Memory B cell (primary cell): ENCODE results near the gene MAP2K4.

Experiments used
- ATAC-seq: fragments of 150-1000 bp; cut with Tn5 transposase; 2 replicates; pipeline ENCODE4 v1.10.0; 2021; ENCODE audit warnings: low read depth, mild to moderate bottlenecking, moderate library complexity
- DNase-seq, 2 donors: peaks; one replicate each; pipeline ENCODE4 v3.0.0; 2022; ENCODE audit warnings: low spot score in 2 of 2
- H3K27ac Mint-ChIP-seq: one replicate; pipeline ENCODE4 v1.8.0; 2022; ENCODE audit warnings: mild to moderate bottlenecking, moderate library complexity, mixed read lengths
- H3K27me3 Mint-ChIP-seq: one replicate; pipeline ENCODE4 v1.8.0; 2022; ENCODE audit warnings: mixed read lengths
- H3K36me3 Mint-ChIP-seq: one replicate; pipeline ENCODE4 v1.8.0; 2022; ENCODE audit warnings: mild to moderate bottlenecking, mixed read lengths
- H3K4me1 Mint-ChIP-seq: one replicate; pipeline ENCODE4 v1.8.0; 2022; ENCODE audit warnings: mixed read lengths
- H3K4me3 Mint-ChIP-seq: one replicate; pipeline ENCODE4 v1.8.0; 2022; ENCODE audit warnings: mild to moderate bottlenecking, moderate library complexity, mixed read lengths
- H3K9me3 Mint-ChIP-seq: one replicate; pipeline ENCODE4 v1.8.0; 2022; ENCODE audit warnings: mixed read lengths

MAP2K4 gene

GRCh38 chr17:12085076-12085949 is 64.6 kb downstream of the MAP2K4 start:
- peaks cover 9% of the 10 kb centered on the region for H3K4me1 Mint-ChIP-seq
- H3K27me3 Mint-ChIP-seq: no peaks in the 10 kb centered on the region
- DNase-seq: no peak
- no peak for ATAC-seq
- peaks cover 45% of the 10 kb centered on the region for H3K36me3 Mint-ChIP-seq
- no peaks in the 10 kb centered on the region for H3K9me3 Mint-ChIP-seq
- no peak overlapping the region for H3K4me3 Mint-ChIP-seq
- H3K27ac Mint-ChIP-seq: peak overlapping the region; percentile 19

- H3K9me3 Mint-ChIP-seq: no peaks in the 10 kb centered on the region
- H3K4me3 Mint-ChIP-seq: no peak overlapping the region
- peaks cover 9% of the 10 kb centered on the region for H3K4me1 Mint-ChIP-seq
- peaks cover 38% of the 10 kb centered on the region for H3K36me3 Mint-ChIP-seq
- H3K27ac Mint-ChIP-seq: no peak overlapping the region
- no peaks in the 10 kb centered on the region for H3K27me3 Mint-ChIP-seq
- no peak for ATAC-seq
- DNase-seq: no peak
These were observed 67.4 kb downstream of the MAP2K4 start for GRCh38 chr17:12088035-12088434.

GRCh38 chr17:12089809-12090384 is 69.2 kb downstream of the MAP2K4 start:
- Mint-ChIP-seq H3K27ac (no peak overlapping the region), H3K36me3 (peaks cover 30% of the 10 kb centered on the region)

GRCh38 chr17:12094336-12094735 is 73.7 kb downstream of the MAP2K4 start:
- Mint-ChIP-seq H3K27me3 (no peaks in the 10 kb centered on the region), H3K36me3 (peaks cover 28% of the 10 kb centered on the region), H3K4me1 (peaks cover 10% of the 10 kb centered on the region), H3K9me3 (no peaks in the 10 kb centered on the region), H3K27ac (no peak overlapping the region), H3K4me3 (no peak overlapping the region)
- no peak for DNase-seq
- no peak for ATAC-seq

More at GRCh38 chr17:12089809-12090384, 69.2 kb downstream of the MAP2K4 start:
- no peak for DNase-seq
- Mint-ChIP-seq H3K27me3 (no peaks in the 10 kb centered on the region), H3K4me1 (peaks cover 9% of the 10 kb centered on the region), H3K4me3 (no peak overlapping the region), H3K9me3 (no peaks in the 10 kb centered on the region)
- ATAC-seq: no peak

- H3K4me3 Mint-ChIP-seq: no peak overlapping the region
- no peaks in the 10 kb centered on the region for H3K27me3 Mint-ChIP-seq
- peaks cover 28% of the 10 kb centered on the region for H3K36me3 Mint-ChIP-seq
- H3K4me1 Mint-ChIP-seq: peaks cover 10% of the 10 kb centered on the region
- DNase-seq (no peak), ATAC-seq (no peak)
- no peaks in the 10 kb centered on the region for H3K9me3 Mint-ChIP-seq
- H3K27ac Mint-ChIP-seq: no peak overlapping the region
These were observed 74.8 kb downstream of the MAP2K4 start for GRCh38 chr17:12095522-12095921.

GRCh38 chr17:12097326-12097725 is 76.6 kb downstream of the MAP2K4 start:
- no peaks in the 10 kb centered on the region for H3K27me3 Mint-ChIP-seq
- peaks cover 35% of the 10 kb centered on the region for H3K36me3 Mint-ChIP-seq
- DNase-seq (no peak), ATAC-seq (no peak)
- H3K27ac Mint-ChIP-seq: no peak overlapping the region
- H3K4me1 Mint-ChIP-seq: peaks cover 10% of the 10 kb centered on the region
- H3K9me3 Mint-ChIP-seq: no peaks in the 10 kb centered on the region
- no peak overlapping the region for H3K4me3 Mint-ChIP-seq

GRCh38 chr17:12098568-12098967 is 77.9 kb downstream of the MAP2K4 start:
- peak; percentile 99 for ATAC-seq
- H3K27me3 Mint-ChIP-seq: no peaks in the 10 kb centered on the region
- peaks cover 39% of the 10 kb centered on the region for H3K36me3 Mint-ChIP-seq
- DNase-seq: peak in 1 of 2 donors; percentile 1
- no peak overlapping the region for H3K27ac Mint-ChIP-seq
- no peak overlapping the region for H3K4me3 Mint-ChIP-seq
- no peaks in the 10 kb centered on the region for H3K9me3 Mint-ChIP-seq
- H3K4me1 Mint-ChIP-seq: peaks cover 10% of the 10 kb centered on the region

- Mint-ChIP-seq H3K9me3 (no peaks in the 10 kb centered on the region), H3K4me1 (peaks cover 10% of the 10 kb centered on the region), H3K4me3 (no peak overlapping the region), H3K36me3 (peaks cover 37% of the 10 kb centered on the region), H3K27ac (no peak overlapping the region), H3K27me3 (no peaks in the 10 kb centered on the region)
- no peak for ATAC-seq
- DNase-seq: no peak
These were observed 78.7 kb downstream of the MAP2K4 start for GRCh38 chr17:12099412-12099811.

- DNase-seq (no peak), ATAC-seq (no peak)
- Mint-ChIP-seq H3K27me3 (no peaks in the 10 kb centered on the region), H3K27ac (no peak overlapping the region), H3K9me3 (no peaks in the 10 kb centered on the region), H3K36me3 (peaks cover 32% of the 10 kb centered on the region), H3K4me3 (no peak overlapping the region), H3K4me1 (peaks cover 5% of the 10 kb centered on the region)
These were observed 84.2 kb downstream of the MAP2K4 start for GRCh38 chr17:12104831-12105230.

GRCh38 chr17:12107905-12108304 is 87.2 kb downstream of the MAP2K4 start:
- Mint-ChIP-seq H3K36me3 (peaks cover 29% of the 10 kb centered on the region), H3K4me1 (peaks cover 5% of the 10 kb centered on the region), H3K4me3 (no peak overlapping the region), H3K27ac (no peak overlapping the region), H3K27me3 (no peaks in the 10 kb centered on the region), H3K9me3 (no peaks in the 10 kb centered on the region)
- ATAC-seq (no peak), DNase-seq (no peak)

GRCh38 chr17:12110906-12111305 is 90.2 kb downstream of the MAP2K4 start:
- Mint-ChIP-seq H3K27ac (peak overlapping the region; percentile 67), H3K4me3 (no peak overlapping the region), H3K9me3 (no peaks in the 10 kb centered on the region), H3K4me1 (no peaks in the 10 kb centered on the region), H3K36me3 (peaks cover 34% of the 10 kb centered on the region), H3K27me3 (no peaks in the 10 kb centered on the region)
- no peak for DNase-seq
- no peak for ATAC-seq

GRCh38 chr17:12113156-12113555 is 92.5 kb downstream of the MAP2K4 start:
- H3K4me3 Mint-ChIP-seq: no peak overlapping the region
- H3K36me3 Mint-ChIP-seq: peaks cover 45% of the 10 kb centered on the region
- H3K27ac Mint-ChIP-seq: no peak overlapping the region
- H3K4me1 Mint-ChIP-seq: no peaks in the 10 kb centered on the region
- ATAC-seq (no peak), DNase-seq (no peak)
- no peaks in the 10 kb centered on the region for H3K27me3 Mint-ChIP-seq
- H3K9me3 Mint-ChIP-seq: no peaks in the 10 kb centered on the region

GRCh38 chr17:12114686-12115418 is 94.2 kb downstream of the MAP2K4 start:
- H3K4me3 Mint-ChIP-seq: no peak overlapping the region
- no peaks in the 10 kb centered on the region for H3K4me1 Mint-ChIP-seq
- peaks cover 51% of the 10 kb centered on the region for H3K36me3 Mint-ChIP-seq
- no peak for ATAC-seq
- no peak overlapping the region for H3K27ac Mint-ChIP-seq
- DNase-seq: no peak
- H3K27me3 Mint-ChIP-seq: no peaks in the 10 kb centered on the region
- no peaks in the 10 kb centered on the region for H3K9me3 Mint-ChIP-seq

- no peaks in the 10 kb centered on the region for H3K27me3 Mint-ChIP-seq
- no peak overlapping the region for H3K27ac Mint-ChIP-seq
- no peak overlapping the region for H3K4me3 Mint-ChIP-seq
- DNase-seq (no peak), ATAC-seq (no peak)
- no peaks in the 10 kb centered on the region for H3K9me3 Mint-ChIP-seq
- no peaks in the 10 kb centered on the region for H3K4me1 Mint-ChIP-seq
- H3K36me3 Mint-ChIP-seq: peaks cover 48% of the 10 kb centered on the region
These were observed 95.5 kb downstream of the MAP2K4 start for GRCh38 chr17:12116143-12116542.
